Dermis microvascular lymphatic vessel endothelial cell (primary cell): ENCODE measurements around the gene CYP4A22. TPM values are rescaled to one million over a fixed set of nuclear protein-coding genes. Genes with fewer than 3 reads are reported as not detected.
"Not testable (repeated sequence)": the region's sequence is repeated elsewhere in the genome, so short reads cannot be mapped to it uniquely, and the experiment has no call there.

Source experiments
- DNase-seq, 2 donors: peaks; one replicate each; pipeline versions ENCODE4 v3.0.0 to v3.0.0-alpha.2; 2010; ENCODE audit warnings: low read depth in 2 of 2
- total RNA-seq: library from RNA; depleted of rRNA; stranded (reverse); fragments of >200 nt; gene quantifications from 2 replicates; pipeline ENCODE4 v1.2.1, GENCODE V29; 2014

Gene CYP4A22
- total RNA-seq, 1 donor from 2014 or later = not detected

DNA sequence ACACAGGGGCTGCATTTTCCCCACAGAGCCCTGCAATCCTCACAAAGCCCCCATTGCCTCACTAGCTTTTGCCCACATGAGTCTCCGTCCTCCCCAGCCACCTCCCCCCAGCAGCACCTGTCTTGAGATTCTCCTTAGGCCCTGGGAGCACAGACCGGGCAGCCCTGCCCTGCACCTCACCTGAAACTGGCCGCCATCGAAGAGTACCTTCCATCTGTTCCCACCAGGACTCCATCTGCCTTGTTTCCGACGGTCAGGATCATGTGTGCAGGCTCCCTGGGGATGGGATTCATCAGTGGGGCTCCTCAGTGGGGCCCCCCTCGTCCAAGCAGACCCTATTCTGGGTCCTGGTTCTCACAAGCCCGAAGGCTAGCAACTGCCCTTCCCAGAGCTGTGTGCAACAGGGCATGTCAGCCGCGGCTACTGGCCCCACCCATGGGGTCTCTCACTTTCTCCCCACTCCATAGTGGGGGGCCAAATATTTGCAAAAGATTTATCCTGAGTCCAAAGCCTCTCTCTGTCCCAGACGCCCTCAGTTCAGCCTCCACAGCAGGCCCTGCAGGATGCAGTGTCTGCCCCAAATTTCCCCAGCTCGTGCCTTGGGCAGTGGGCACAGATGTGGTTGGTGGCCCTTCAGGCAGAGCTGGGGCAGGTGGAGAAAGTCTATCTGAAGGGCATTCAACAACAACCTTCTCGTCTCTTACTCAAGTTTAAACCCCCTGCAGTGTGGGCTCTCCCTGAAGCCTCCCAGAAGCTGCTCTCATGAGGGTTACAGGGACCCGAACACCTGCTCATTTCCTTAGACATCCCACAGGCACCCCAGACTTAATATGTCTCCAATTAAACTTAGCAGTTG is 47.8 kb downstream of the CYP4A22 start:
- no peak for DNase-seq

DNA sequence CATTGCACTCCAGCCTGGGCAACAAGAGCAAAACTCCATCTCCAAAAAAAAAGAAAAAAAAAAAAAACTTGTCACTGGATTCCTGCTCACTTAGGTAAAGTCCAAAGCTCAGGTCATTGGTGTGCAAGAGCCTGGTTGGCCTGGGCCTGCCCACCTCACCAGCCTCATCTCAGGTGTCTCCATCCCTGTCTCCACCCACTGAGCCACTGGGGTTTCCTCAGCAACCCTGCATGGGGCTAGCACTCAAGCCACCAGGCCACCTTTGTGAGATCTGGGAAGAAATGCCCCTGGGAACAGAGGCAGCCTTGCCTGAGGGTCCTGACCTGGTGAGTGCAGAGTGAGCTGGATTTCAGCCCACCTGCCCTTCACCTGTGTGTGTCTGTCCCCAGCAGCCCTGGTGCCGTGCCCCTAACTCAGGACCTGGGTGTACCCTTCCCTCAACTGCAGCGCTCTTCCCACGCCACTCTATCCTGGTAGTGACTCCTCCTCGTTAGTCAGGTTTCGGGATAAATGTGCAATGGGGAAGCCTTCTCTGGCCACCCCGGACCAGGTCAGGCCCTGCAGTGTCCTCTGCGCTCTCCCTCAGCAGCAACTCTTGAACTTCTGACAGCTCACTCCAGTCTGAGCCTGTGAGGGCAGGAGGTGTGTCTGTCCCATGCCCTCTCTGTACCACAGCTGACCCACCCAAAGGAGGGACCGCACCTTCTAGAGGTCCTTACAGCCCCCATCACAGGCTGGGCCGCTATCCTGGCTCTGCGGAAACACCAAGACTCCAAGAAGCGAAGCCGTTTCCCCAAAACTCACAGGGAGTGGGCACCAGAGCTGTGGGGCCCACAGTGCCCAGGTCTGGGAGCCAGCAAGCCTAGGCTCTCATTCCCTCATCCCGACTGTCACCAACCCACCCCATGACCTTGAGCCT is 49.3 kb downstream of the CYP4A22 start:
- no peak for DNase-seq

GRCh38 chr1:47187231-47187925 is 50.1 kb downstream of the CYP4A22 start:
- no peak for DNase-seq

DNA sequence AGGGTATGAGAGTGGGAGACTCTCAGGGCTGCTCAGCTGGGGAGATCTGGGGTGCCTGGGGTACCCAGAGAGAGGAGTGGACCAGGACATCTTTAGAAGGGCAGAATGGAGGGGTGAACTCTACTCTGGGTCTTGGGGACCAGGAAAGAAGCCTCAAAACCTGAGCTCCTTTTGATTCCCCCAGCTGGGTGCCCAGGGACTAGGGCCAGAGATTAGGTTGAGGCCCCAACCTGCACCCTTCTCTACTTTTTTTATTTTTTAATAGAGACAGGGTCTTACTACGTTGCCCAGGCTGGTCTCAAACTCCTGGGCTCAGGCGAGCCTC is 50.6 kb downstream of the CYP4A22 start:
- DNase-seq = no peak

DNA sequence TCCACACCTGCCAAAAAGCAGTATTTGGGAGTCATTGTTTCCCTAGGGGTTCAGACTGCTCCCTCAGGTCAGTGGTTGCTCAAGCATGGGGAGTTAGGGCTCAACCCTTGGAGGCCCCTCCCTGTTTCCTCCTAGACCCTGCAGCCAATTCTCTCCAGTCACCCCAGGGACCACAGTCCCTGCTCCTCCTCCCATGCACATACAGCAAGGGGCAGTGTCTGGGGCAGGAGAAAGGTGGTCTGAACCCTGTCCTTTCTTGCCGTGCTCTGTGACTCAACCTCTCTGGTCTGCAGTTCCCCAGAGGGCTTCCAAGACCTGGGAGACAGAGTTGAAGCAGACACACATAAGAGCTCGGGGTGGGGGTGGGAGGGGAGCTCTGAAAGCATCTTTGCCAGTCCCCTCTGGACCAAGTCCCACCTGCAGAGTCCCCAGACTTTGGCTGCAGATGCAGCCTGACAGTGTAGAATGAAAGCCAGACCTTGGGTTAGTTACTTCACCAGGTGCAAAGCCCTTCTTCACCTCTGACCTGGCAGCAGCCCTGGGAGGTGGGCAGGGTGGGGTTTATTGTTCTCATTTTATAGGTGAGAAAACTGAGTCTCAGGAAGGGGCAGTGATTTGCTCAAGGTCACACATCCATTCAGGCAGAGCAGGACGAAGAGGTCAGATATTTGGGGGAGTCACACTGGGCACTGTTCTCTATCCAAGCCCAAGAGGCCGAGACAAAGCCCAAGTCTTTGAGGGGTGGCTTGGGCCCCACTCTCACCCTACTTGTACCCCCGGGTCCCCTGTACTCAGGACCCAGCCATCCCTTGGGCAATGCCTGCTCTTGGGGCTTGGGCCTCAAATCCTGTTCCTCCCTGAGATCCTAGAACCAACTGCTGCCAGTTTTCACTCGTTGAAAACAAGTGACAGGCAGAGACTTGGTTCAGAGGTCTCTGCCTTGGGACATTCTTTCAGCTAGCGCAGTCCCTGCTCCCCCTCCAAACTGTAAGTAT is 51.8 kb downstream of the CYP4A22 start:
- DNase-seq = no peak

DNA sequence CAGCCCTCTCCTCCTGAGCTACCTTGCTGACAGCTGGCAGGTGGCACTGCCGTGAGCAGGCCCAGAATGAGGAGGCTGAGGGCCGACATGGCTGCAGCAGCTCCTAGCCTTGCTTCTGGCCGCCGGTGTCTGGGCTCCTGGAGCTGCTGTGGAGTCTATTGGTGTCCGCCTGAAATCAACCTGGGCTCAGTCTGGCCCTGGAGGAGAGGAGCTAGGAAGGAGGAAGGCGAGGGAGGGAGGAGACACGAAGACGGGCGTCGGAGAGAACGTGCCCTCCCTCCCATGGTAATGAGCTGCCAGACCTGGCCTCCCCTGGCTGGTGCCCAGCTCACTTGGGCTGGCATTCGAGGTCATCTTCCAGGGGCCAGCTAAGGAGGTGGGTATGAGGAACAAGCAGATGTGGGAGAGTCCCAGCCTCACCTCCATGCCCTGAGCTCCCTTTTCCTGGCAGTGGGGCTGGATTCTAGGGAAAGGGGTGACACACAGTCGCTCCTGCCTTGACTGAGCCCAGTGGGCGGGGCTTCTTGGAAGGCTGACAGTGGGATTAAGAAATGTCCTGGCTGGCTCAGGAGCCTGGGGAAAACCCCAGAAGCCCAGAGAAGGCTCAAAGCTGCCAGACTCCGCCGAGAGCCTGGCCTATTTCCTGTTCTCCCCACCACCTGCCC is 52.7 kb downstream of the CYP4A22 start, which contains the start of gene PDZK1IP1:
TSS of gene PDZK1IP1 (minus strand) at position 193 of the 665 bp plus-strand sequence. CDS start at position 89, 104 bp downstream.
- DNase-seq = peak in 1 of 2 donors; percentile 51

GRCh38 chr1:47190509-47190855 is 53.2 kb downstream of the CYP4A22 start:
- no peak for DNase-seq

- no peak for DNase-seq
Measured at GRCh38 chr1:47190857-47191256, 53.6 kb downstream of the CYP4A22 start.

- no peak for DNase-seq
Measured at GRCh38 chr1:47191940-47192457, 54.8 kb downstream of the CYP4A22 start.

DNA sequence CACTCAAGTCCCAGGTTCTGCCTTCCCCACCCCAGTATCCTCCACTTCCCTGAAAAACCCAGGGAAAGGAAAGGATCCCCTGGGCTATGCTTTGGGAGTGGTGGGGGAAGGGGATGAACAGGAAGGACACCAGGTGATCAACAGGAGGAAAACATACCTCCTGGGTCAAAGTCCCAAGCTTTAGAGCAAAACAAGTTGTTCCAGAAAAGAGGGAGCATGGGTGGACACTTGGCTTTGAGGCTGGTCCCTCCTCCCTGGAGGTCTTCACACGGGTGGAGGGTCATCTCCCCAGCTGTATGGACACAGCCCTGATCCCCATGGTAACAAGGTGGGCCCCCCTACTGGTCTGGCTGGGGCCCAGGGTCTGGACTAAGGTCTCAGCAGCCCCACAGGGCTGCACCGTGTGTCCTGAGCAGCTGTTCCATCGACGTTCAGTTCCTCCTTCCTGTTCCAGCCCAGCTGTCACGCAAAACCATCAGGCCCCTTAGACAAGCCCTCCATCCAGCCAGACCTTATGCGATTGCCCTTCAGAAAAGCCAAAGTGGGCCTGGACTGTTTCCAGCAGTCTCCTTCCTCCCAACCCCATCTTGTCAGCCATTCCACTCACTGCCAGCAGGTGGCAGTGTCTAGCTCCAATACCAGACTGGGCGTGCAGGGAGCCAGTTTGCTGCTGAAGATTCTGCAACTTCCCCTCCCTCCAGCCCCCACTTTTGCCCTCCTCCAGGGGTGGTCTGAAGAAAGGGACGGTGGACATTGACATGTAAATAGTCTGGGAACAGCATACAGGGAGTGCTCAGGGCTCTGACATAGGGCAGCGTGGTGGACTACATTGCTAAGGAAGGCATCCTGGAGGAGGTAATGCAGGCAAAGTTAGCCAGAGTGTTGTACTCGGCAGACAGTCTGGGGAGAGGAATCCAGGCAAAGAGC is 55.5 kb downstream of the CYP4A22 start:
- DNase-seq = peak; percentile 56 to 70

DNA sequence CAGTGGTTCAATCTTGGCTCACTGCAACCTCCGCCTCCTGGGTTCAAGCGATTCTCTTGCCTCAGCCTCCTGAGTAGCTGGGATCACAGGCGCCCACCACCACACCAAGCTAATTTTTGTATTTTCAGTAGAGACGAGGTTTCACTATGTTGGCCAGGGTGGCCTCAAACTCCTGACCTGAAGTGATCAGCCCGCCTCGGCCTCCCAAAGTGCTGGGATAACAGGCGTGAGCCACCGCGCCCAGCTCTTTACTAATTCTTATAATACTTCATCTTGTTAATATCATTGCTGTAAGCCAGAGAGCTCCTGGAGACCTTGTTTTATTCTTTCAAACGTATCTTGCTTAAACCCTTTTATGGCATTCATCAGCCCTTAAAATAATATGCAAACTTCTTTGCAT is 56.3 kb downstream of the CYP4A22 start:
- DNase-seq = not testable (repeated sequence)

GRCh38 chr1:47194311-47194710 is 57.1 kb downstream of the CYP4A22 start:
- no peak for DNase-seq

- DNase-seq = not testable (repeated sequence)
Measured at GRCh38 chr1:47195981-47196380, 58.7 kb downstream of the CYP4A22 start.

GRCh38 chr1:47196622-47197021 is 59.4 kb downstream of the CYP4A22 start:
- peak in 1 of 2 donors; percentile 36 for DNase-seq

GRCh38 chr1:47198214-47198613 is 61.0 kb downstream of the CYP4A22 start:
- no peak for DNase-seq
